Skeletal muscle tissue (tissue), 4 donors: Measurements from ENCODE around the gene CREB3. TPM values are rescaled to one million over a fixed set of nuclear protein-coding genes. Genes with fewer than 3 reads are reported as not detected.

Experiments
- H3K27ac ChIP-seq: one replicate; pipeline ENCODE4 v1.7.0; 2013; ENCODE audit warnings: mild to moderate bottlenecking, low read depth, low read length, inconsistent platforms
- H3K27me3 ChIP-seq, 3 donors: one replicate each; pipeline ENCODE4 v1.7.0; 2013; ENCODE audit warnings: low read length in 3 of 3; ENCODE audit not compliant: control insufficient read depth in 3 of 3, insufficient read depth in 3 of 3
- H3K36me3 ChIP-seq, 3 donors: one replicate each; pipeline ENCODE4 v1.7.0; 2013; ENCODE audit warnings: low read length in 3 of 3; ENCODE audit not compliant: control insufficient read depth in 3 of 3, insufficient read depth in 3 of 3
- H3K4me1 ChIP-seq, 3 donors: one replicate each; pipeline ENCODE4 v1.7.0; 2013; ENCODE audit warnings: low read length in 3 of 3, mild to moderate bottlenecking in 3 of 3; ENCODE audit not compliant: control insufficient read depth in 3 of 3, insufficient read depth in 3 of 3
- H3K4me3 ChIP-seq, 3 donors: one replicate each; pipeline ENCODE4 v1.7.0; 2013; ENCODE audit warnings: low read length in 3 of 3
- H3K9ac ChIP-seq, 3 donors: one replicate each; pipeline ENCODE4 v1.7.0; 2013; ENCODE audit warnings: low read length in 3 of 3, mild to moderate bottlenecking in 3 of 3, moderate library complexity in 2 of 3, low read depth in 1 of 3
- H3K9me3 ChIP-seq, 3 donors: one replicate each; pipeline ENCODE4 v1.7.0; 2013; ENCODE audit warnings: low read length in 3 of 3; ENCODE audit not compliant: control insufficient read depth in 3 of 3
- total RNA-seq: library from RNA; depleted of rRNA; stranded (reverse); fragments of >200 nt; gene quantifications from one replicate; pipeline ENCODE4 v1.2.3, GENCODE V29; 2014
- donor health status: Osteomylitis.

CREB3 gene
- total RNA-seq, 1 donor from 2014 or later, result 20.9 TPM

DNA sequence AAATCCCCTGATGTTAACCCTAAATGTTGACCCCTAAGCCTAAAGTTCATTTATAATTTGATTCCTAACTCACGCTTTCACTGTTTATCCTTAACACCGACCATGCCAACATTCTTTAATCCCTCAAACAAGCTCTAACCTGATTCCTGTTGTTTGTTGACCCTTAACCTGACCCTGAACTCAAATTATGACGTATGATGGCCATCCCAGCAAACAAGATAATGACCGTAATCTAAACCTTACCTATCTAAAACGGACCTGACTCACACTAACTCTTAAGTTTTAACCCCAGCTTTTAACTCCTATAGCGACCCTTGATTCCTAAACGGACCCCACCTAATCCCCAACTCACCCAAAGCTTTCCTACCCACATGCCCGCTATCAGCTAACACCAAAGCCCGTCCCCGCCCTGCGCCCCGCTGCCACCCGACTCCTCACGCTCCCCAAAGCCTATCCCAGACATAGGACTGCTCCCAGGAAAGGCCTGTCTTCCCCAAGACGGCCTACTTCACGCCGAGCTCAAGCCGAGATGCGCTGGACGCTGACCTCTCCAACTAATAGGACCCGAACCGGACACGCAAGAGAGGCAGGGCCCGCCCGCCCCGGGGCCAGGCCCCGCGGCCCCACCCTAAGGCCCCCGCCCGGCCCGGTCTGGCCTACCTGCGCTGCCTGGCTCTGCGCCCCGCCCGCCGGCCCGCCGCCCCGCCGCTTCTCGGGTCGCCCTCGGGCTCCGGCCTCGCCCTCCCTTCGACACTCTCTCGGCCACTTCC lies 866 bp upstream of the CREB3 start:
- H3K36me3 ChIP-seq, result peaks cover 10 to 27% (median 18%) of the 10 kb centered on the region in 3 donors
- H3K9me3 ChIP-seq, result no peaks in the 10 kb centered on the region
- H3K4me3 ChIP-seq, result peak overlapping the region; percentile 90 to 96 (median 95)
- H3K4me1 ChIP-seq, result peaks cover 57 to 63% (median 57%) of the 10 kb centered on the region in 3 donors
- H3K27ac ChIP-seq, result peak overlapping the region; percentile 95
- H3K9ac ChIP-seq, result peak overlapping the region; percentile 93 to 99 (median 95)
- H3K27me3 ChIP-seq, result no peaks in the 10 kb centered on the region

DNA sequence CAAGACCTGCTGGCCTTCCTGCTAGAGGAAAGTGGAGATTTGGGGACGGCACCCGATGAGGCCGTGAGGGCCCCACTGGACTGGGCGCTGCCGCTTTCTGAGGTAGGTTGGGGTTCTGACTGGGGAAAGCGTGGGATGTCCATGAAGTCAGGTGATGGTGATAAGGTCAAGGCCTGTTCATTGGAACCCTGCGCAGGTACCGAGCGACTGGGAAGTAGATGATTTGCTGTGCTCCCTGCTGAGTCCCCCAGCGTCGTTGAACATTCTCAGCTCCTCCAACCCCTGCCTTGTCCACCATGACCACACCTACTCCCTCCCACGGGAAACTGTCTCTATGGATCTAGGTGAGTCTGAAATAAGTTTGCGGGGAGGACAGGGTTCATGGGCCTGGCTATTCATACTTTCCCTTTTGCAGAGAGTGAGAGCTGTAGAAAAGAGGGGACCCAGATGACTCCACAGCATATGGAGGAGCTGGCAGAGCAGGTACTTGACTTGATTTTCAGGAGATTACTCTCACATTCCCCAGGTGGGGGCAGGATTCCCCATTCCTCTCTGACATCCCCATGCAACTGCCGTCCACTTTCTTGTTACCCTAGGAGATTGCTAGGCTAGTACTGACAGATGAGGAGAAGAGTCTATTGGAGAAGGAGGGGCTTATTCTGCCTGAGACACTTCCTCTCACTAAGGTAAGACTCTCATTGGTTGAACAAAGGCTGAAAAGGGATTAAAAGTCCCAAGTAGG lies 505 bp downstream of the CREB3 start:
- Histone ChIP-seq H3K27ac (peak overlapping the region; percentile 95), H3K4me3 (peak overlapping the region; percentile 95 to 96 (median 96)), H3K9ac (peak overlapping the region; percentile 89 to 99 (median 93)), H3K36me3 (peaks cover 24 to 40% (median 32%) of the 10 kb centered on the region in 3 donors), H3K4me1 (peaks cover 45 to 51% (median 45%) of the 10 kb centered on the region in 3 donors), H3K9me3 (no peaks in the 10 kb centered on the region), H3K27me3 (no peaks in the 10 kb centered on the region)

GRCh38 chr9:35734096-35734495 lies 1.6 kb downstream of the CREB3 start:
- no peak overlapping the region for H3K4me3 ChIP-seq
- H3K9ac ChIP-seq, result no peak overlapping the region

GRCh38 chr9:35736201-35736633 lies 3.8 kb downstream of the CREB3 start:
- no peak overlapping the region for H3K9ac ChIP-seq
- H3K36me3 ChIP-seq, result peaks cover 55 to 66% (median 64%) of the 10 kb centered on the region in 3 donors
- no peak overlapping the region for H3K4me3 ChIP-seq
- H3K27ac ChIP-seq, result no peak overlapping the region
- H3K27me3 ChIP-seq, result no peaks in the 10 kb centered on the region
- no peaks in the 10 kb centered on the region for H3K9me3 ChIP-seq
- H3K4me1 ChIP-seq, result peaks cover 12 to 18% (median 13%) of the 10 kb centered on the region in 3 donors

More at GRCh38 chr9:35734096-35734495, 1.6 kb downstream of the CREB3 start:
- no peaks in the 10 kb centered on the region for H3K27me3 ChIP-seq
- H3K36me3 ChIP-seq, result peaks cover 35 to 51% (median 43%) of the 10 kb centered on the region in 3 donors
- H3K4me1 ChIP-seq, result peaks cover 34 to 39% (median 34%) of the 10 kb centered on the region in 3 donors
- no peaks in the 10 kb centered on the region for H3K9me3 ChIP-seq
- H3K27ac ChIP-seq, result no peak overlapping the region

DNA sequence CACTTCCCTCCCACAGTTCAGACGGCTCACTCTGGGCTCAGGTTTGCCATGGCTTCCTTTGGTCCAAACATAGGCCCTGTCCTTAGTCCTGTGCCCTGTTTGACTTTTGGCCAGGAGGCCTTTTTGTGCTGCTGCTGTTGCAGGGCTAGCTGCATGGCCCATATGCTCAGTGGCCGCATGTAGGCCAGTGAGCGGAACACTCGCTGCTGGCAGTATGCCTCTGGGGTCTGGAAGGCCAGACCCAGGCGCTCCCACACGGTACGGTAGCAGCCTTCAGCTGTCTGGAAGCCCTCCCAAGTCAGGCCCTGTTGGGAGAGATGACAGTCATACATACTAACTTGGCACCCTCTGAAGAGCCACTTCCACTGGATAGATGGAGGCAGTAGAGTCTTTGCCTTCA lies 4.7 kb downstream of the CREB3 start:
- Histone ChIP-seq H3K9me3 (no peaks in the 10 kb centered on the region), H3K27me3 (no peaks in the 10 kb centered on the region), H3K4me3 (no peak overlapping the region), H3K9ac (peak overlapping the region in 1 of 3 donors; percentile 33), H3K4me1 (peaks cover 9 to 16% (median 12%) of the 10 kb centered on the region in 3 donors), H3K36me3 (peaks cover 63 to 74% (median 73%) of the 10 kb centered on the region in 3 donors), H3K27ac (peak overlapping the region; percentile 6)

- peaks cover 71 to 84% (median 83%) of the 10 kb centered on the region in 3 donors for H3K36me3 ChIP-seq
- H3K4me1 ChIP-seq, result peaks cover 3 to 9% (median 7%) of the 10 kb centered on the region in 3 donors
- no peak overlapping the region for H3K27ac ChIP-seq
- H3K4me3 ChIP-seq, result no peak overlapping the region
- H3K27me3 ChIP-seq, result no peaks in the 10 kb centered on the region
- no peaks in the 10 kb centered on the region for H3K9me3 ChIP-seq
- no peak overlapping the region for H3K9ac ChIP-seq
Observed at GRCh38 chr9:35738186-35738585, 5.7 kb downstream of the CREB3 start.

GRCh38 chr9:35738924-35739323 lies 6.5 kb downstream of the CREB3 start:
- no peaks in the 10 kb centered on the region for H3K9me3 ChIP-seq
- no peak overlapping the region for H3K4me3 ChIP-seq
- no peak overlapping the region for H3K27ac ChIP-seq
- H3K36me3 ChIP-seq, result peaks cover 79 to 92% (median 90%) of the 10 kb centered on the region in 3 donors
- no peak overlapping the region for H3K9ac ChIP-seq
- no peaks in the 10 kb centered on the region for H3K27me3 ChIP-seq
- peaks cover 0 to 5% (median 4%) of the 10 kb centered on the region in 3 donors for H3K4me1 ChIP-seq

DNA sequence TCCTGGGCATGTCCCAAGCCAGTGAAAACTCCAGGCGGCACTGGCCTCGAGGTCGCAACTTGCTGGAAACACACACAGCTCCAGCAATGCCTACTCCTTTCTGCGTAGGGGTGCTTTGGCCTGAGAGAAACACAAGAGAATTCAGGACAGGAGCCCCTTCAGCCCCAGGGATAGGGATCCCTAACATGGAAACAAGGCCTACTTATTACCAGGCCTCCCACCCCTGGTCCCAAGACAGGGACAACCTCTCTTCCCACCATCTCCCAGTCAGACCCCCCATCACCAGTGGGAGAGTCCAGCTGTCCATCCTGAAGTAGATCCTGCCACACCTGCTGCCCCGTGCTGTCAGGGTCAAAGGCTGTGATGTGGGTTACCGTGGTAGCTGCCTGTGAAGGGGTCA lies 7.8 kb downstream of the CREB3 start:
- no peak overlapping the region for H3K27ac ChIP-seq
- no peak overlapping the region for H3K4me3 ChIP-seq
- H3K4me1 ChIP-seq, result peaks cover 4 to 13% (median 12%) of the 10 kb centered on the region in 3 donors
- no peaks in the 10 kb centered on the region for H3K27me3 ChIP-seq
- H3K36me3 ChIP-seq, result peaks cover 83 to 97% (median 92%) of the 10 kb centered on the region in 3 donors
- peak overlapping the region in 1 of 3 donors; percentile 8 for H3K9ac ChIP-seq
- no peaks in the 10 kb centered on the region for H3K9me3 ChIP-seq

DNA sequence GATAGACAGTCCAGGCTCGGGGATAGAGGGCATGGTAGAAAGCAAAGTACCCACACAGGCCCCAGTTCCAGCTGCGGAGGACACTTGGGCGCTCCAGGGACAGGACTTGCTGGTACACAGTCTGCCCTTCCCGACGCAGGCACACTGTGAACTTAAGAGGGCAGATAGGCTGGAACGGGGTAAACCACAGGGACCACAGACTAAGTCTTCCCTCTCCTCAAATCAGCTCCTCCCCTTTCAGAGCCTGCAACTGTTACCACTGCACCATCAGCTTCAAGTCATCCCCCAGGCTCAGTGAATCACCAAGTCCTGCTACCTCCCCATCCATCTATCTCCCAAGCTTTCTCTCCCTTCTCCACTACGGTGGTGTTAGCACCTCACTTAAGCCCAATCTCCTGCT lies 9.3 kb downstream of the CREB3 start:
- Histone ChIP-seq H3K27ac (no peak overlapping the region), H3K4me3 (no peak overlapping the region), H3K9me3 (no peaks in the 10 kb centered on the region), H3K27me3 (no peaks in the 10 kb centered on the region), H3K4me1 (peaks cover 17 to 26% (median 21%) of the 10 kb centered on the region in 3 donors), H3K9ac (no peak overlapping the region), H3K36me3 (peaks cover 74 to 82% (median 80%) of the 10 kb centered on the region in 3 donors)
